GM18868 (cell line): ENCODE results near the gene CHCHD4.

Experiments
- ATAC-seq: cut with Tn5 transposase; IDR thresholded peaks from one replicate; pipeline ENCODE4 v1.9.1; 2021; ENCODE audit warnings: mild to moderate bottlenecking, moderate library complexity; ENCODE audit not compliant: unreplicated experiment

Gene CHCHD4

DNA sequence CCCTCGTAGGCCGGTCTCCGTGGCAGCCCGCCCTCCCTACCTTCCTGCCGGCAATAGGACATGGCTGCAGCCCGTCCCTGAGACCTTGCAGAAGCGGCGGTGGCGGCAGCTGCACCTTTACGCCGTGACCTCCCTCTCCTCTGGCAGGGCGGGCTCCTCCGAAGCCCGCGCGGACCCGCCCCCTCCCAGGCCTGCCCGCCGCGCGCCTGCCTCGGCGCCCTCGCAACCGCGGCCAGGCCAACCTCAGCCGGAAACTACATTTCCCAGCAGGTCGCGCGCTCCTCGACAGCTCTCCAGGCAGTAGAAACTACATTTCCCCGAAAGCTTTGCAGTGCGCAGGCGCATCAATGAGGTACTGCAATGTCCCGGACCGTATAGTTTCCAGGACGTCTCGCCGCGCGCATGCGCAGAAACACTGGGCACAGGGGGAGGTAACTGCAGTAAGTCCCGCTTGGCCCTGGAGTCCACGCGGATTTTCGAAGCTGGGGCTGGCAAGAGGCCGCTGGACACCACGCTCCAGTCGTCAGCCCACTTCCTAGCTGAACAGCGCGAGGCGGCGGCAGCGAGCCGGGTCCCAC, at the start of gene CHCHD4, which contains the start of gene TMEM43:
TSS of gene CHCHD4 (minus strand) at position 256 of the 578 bp plus-strand sequence. CDS start at position 62, 194 bp downstream.
TSS of gene TMEM43 (plus strand) at position 438 of the 578 bp plus-strand sequence. CDS start 142 bp downstream, outside the sequence.
- ATAC-seq = peak; percentile 85

DNA sequence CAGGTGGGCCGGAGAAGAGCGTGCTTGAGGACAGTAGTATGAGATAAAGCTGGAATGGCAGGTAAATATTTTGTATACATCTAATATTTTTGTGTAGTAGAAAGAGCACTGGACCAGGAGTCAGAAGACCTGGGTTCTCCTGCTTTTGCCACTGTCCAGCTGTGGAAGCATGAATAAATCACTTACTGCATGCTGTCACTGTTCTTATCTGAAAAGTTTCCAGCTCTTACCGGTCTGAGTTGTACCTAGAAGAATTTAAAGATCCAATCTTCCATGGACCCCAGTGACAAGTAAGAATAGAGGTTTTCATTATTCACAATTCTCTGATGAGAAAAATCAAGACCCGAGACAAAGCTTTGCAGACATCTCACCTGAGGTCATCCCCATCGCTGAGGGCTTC, 47.8 kb upstream of the CHCHD4 start:
- no peak for ATAC-seq

DNA sequence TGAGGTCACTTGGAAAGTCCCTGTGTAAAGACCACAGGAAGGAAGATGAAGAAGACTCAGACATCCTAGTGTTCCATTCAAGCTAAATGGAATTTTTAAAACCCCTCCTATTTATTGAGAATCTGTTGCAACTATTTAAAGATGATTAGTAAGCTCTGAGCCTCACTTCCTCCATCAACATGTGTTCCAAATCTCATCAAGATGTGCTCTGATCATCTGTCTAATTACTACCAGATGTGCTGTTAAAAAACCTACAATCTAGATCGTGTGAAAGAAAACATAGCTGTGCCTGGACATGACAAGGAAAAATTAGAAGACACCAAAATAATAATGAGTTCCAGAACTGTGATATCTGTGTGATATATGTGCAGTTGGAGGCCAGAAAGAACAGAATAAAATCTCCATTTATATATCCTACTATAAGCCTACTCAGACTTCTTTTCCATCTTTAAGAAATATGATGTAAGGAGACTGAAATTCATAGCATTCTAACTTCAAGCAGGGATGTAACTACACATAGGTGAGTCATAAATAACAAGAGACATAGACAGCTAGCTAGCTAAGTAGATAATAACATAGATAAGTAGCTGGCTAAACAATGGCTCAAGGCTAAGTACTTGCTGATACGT, 46.0 kb upstream of the CHCHD4 start:
- ATAC-seq = no peak

GRCh38 chr3:14169871-14170270, 45.2 kb upstream of the CHCHD4 start:
- ATAC-seq = no peak

DNA sequence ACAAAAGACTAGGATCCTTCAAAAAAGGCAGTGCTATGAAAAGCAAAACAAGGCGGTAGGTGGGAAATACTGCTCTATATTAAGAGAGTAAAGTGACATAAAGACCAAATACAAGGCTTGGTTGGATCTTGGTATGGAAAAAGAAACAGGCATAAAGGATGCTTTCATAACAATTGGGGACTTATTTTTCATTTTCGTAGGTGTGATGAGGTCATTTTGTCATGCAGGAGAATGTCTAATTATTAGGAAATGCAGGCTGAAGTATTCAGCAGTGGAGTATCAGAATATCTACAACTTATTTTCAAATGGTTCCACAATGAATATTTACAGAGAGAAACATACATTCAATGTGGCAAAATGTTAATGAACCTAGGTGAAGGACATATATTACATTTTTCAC, 44.8 kb upstream of the CHCHD4 start:
- ATAC-seq = no peak

- ATAC-seq = no peak
Measured at GRCh38 chr3:14166877-14167603, 42.4 kb upstream of the CHCHD4 start.

- no peak for ATAC-seq
Measured at GRCh38 chr3:14162178-14162577, 37.5 kb upstream of the CHCHD4 start.

DNA sequence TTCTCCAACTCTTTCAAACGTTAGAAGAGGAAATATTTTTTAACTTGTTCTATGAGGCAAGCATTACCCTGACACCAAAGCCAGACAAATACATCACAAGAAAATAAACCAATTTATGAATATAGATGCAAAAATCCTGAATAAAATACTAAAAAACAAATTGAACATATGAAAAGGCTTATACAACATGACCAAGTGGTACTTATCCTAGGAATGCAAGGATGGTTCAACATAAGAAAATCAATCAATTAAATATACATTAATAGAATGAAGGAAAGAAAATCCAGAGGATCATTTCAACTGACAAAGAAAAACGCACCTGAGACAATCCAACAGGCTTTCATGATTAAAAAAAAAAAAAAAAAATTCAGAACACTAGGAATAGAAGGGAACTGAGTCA, 36.6 kb upstream of the CHCHD4 start:
- no peak for ATAC-seq

DNA sequence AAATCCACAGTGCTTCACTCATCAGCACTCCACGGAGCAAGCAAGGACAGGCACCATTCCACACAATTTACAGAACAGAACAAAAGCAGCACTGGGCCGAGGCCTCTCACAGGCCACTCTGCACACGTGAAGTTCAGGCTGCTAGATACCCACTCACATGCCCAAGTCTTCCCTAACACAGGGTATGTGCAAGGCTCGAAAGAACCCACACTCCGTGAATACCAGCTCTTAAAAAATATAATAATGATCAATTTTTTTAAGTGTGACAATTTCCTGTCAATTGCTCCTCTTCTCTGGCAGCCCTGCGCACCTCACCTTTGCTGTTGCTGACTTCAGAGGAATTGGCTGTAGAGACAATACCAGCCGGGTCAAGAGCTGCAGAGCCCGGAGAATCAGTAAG, 34.8 kb upstream of the CHCHD4 start:
- no peak for ATAC-seq

- no peak for ATAC-seq
Measured at GRCh38 chr3:14158370-14158769, 33.7 kb upstream of the CHCHD4 start.

DNA sequence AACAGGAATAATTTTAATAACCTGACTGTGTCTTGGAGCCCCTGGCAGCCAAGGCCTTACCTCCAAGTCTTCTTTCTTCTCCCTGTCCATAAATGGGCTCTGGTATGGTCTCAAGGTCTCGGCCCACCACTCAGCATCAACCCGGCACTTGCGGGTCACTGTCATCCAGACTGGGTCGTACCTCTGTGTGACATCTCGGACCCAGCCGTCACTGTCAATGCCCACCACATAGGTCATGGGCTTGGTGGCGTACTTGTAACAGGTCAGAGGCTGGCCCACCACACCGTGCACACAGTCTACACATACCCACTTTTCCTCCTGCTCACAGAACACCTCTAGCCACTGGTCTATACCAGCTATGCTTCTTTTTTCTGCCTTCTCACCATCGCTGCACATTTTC, 33.3 kb upstream of the CHCHD4 start:
- no peak for ATAC-seq

- ATAC-seq = no peak
Measured at GRCh38 chr3:14156843-14157561, 32.3 kb upstream of the CHCHD4 start.

GRCh38 chr3:14156201-14156600, 31.5 kb upstream of the CHCHD4 start:
- no peak for ATAC-seq

GRCh38 chr3:14154895-14155440, 30.3 kb upstream of the CHCHD4 start:
- no peak for ATAC-seq

DNA sequence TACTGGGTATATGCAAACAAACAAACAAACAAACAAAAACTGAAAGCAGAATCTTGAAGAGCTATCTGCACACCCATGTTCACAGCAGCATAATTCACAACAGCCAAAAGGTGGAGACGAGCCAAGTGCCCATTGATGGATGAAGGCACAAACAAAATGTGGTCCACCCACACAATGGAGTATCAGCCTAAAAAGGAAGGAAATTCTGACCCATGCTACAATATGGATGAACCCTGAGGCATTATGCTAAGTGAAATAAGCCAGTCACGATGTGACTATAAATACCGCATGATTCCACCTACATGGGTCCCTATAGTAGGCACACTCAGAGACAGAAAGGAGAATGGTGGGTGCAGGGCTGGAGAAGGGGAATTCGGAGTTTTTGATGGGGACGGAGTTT, 29.6 kb upstream of the CHCHD4 start:
- ATAC-seq = no peak

GRCh38 chr3:14153663-14154062, 29.0 kb upstream of the CHCHD4 start:
- no peak for ATAC-seq

- no peak for ATAC-seq
Measured at GRCh38 chr3:14152963-14153355, 28.3 kb upstream of the CHCHD4 start.

DNA sequence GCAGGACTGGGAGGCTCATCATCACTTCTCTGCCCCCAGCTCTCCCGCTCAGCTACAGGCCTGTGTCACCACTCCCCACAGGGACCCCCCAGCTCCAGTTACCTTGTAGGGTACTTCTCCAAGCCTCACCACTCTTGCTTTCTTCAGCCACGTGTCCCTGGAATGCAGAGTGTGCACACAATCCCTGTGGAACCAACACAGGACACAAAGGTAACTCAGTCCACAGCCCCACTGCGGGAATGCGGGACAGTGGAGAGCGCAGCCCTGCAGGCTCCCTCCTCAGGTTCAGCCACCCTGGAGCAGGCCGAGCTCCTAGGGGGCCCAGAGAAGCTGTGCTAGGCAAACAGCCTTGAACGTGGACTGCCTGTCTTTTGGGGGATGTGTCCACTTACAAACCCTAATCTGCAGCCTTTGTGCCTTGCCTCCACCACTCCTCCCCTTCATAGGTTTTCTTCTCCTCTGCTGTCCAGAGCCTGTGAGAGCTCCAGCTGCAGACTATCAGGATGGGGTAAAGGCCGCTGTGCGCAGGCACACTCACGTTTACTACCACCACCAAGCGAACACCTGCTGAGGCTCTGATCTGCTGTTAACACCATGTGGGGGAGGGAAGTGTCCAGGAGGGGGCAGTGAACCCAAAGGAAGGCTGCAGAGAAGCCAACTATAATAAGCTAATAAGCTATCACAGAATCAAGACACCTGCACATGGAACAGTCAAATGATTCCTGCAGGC, 27.7 kb upstream of the CHCHD4 start:
- ATAC-seq = no peak

GRCh38 chr3:14151471-14152083, 26.9 kb upstream of the CHCHD4 start:
- no peak for ATAC-seq
